H1 (cell line): Measurements from ENCODE around the gene NMNAT3. TPM values are rescaled to one million over a fixed set of nuclear protein-coding genes. Genes with fewer than 3 reads are reported as not detected.

Source experiments
- CBX8 ChIP-seq: fragments of 300-800, 300-1000 bp; sonication (generic); IDR thresholded peaks from 2 replicates; pipeline ENCODE4 v1.7.1; 2016; ENCODE audit warnings: low read depth, low read length, borderline replicate concordance
- CHD7 ChIP-seq: fragments of 300-600 bp; sonication (generic); IDR thresholded peaks from 2 replicates; pipeline ENCODE4 v1.7.1; 2012; ENCODE audit warnings: low read length, moderate library complexity, mild to moderate bottlenecking, inconsistent platforms; ENCODE audit not compliant: insufficient replicate concordance
- FOSL1 ChIP-seq: IDR thresholded peaks from 2 replicates; pipeline ENCODE4 v1.6.1; 2011; ENCODE audit warnings: mild to moderate bottlenecking, low read depth, low read length, moderate library complexity; ENCODE audit not compliant: insufficient read depth
- polyA plus RNA-seq, 7 experiments: library from polyadenylated mRNA; depleted of rRNA in 3 of 7; stranded (reverse) in 5 of 7; unstranded in 2 of 7; fragments of >200 nt in 5 of 7; fragments of 200-250 nt in 2 of 7; gene quantifications; 1 replicate in 5 of 7; 2 replicates in 1 of 7; 4 replicates in 1 of 7; pipeline versions ENCODE4 v1.2.1 to v1.2.3, GENCODE V29; 2011 to 2013; ENCODE audit warnings: missing spikeins in 2 of 7, mixed read lengths in 2 of 7
- total RNA-seq: library from RNA; stranded (reverse); fragmentation: NEBNext Ultra II Directional; extraction: Animal tissue kit (Norgen Biotek cat#: 25700); gene quantifications from 2 replicates; pipeline ENCODE4 v1.2.1, GENCODE V29; 2021

Gene NMNAT3
- total and polyA plus RNA-seq, 2 of the 8 experiments (the other 6 are each of a cell fraction or from before 2014, with no cell fraction given) = 4.2 to 4.3 TPM

- TF ChIP-seq CHD7 (no peak), CBX8 (no peak), FOSL1 (no peak)
Observed at GRCh38 chr3:139529662-139530061, 148.1 kb downstream of the NMNAT3 start (continued).
